Chondrocyte (in vitro differentiated cells): ENCODE measurements around the gene CDK3. TPM values are rescaled to one million over a fixed set of nuclear protein-coding genes. Genes with fewer than 3 reads are reported as not detected.

Experiments used
- DNase-seq: peaks from one replicate; pipeline ENCODE4 v3.0.0; 2021; ENCODE audit warnings: mixed read lengths, low spot score
- H3K27ac Mint-ChIP-seq: one replicate; pipeline ENCODE4 v1.8.0; 2021; ENCODE audit warnings: mild to moderate bottlenecking, moderate library complexity, mixed read lengths; ENCODE audit not compliant: unreplicated experiment
- H3K27me3 Mint-ChIP-seq: 2 replicates; pipeline ENCODE4 v1.8.0; 2021; ENCODE audit warnings: low read depth, mixed read lengths
- H3K36me3 Mint-ChIP-seq: 2 replicates; pipeline ENCODE4 v1.8.0; 2021; ENCODE audit warnings: low read depth, mixed read lengths
- H3K4me1 Mint-ChIP-seq: 2 replicates; pipeline ENCODE4 v1.8.0; 2021; ENCODE audit warnings: low read depth, mild to moderate bottlenecking, mixed read lengths
- H3K4me3 Mint-ChIP-seq: one replicate; pipeline ENCODE4 v1.8.0; 2021; ENCODE audit warnings: mild to moderate bottlenecking, moderate library complexity, mixed read lengths; ENCODE audit not compliant: unreplicated experiment
- H3K9me3 Mint-ChIP-seq: 2 replicates; pipeline ENCODE4 v1.8.0; 2021; ENCODE audit warnings: low read depth, mixed read lengths
- CTCF ChIP-seq: fragments of 200-600 bp; sonication (generic); IDR thresholded peaks from 2 replicates; pipeline ENCODE4 v1.5.0; 2021; ENCODE audit warnings: antibody characterized with exemption, mild to moderate bottlenecking, moderate library complexity
- total RNA-seq: library from RNA; stranded (reverse); gene quantifications from 3 replicates; pipeline ENCODE4 v1.2.1, GENCODE V29; 2021

CDK3 gene
- total RNA-seq, 1 donor from 2014 or later, result 6.3 TPM

DNA sequence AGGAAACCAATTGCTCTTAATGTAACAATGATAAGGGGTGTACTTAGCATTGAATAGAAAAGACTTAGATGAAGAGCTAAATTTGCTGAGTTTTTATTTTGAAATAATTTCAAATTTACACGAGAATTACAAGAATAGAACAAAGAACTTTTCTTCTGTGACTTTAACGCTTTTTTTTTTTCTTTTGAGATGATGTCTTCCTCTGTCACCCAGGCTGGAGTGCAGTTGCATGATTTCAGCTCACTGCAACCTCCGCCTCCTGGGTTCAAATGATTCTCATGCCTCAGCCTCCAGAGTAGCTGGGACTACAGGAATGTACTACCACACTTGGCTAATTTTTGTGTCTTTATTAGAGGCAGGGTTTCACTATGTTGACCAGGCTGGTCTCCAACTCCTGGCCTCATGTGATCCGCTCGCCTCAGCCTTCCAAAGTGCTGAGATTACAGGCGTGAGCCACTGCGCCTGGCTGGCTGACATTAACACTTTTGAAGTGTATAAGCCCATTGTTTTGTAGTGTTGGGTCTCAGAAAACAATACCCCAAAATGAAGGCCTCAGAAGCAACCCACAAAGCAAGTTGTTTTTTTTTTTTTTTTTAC, 19.5 kb upstream of the CDK3 start:
- Mint-ChIP-seq H3K9me3 (no peaks in the 10 kb centered on the region), H3K4me1 (peaks cover 62% of the 10 kb centered on the region), H3K27me3 (no peaks in the 10 kb centered on the region), H3K36me3 (peaks cover 3% of the 10 kb centered on the region), H3K4me3 (peak overlapping the region; percentile 3), H3K27ac (peak overlapping the region; percentile 98)
- peak; percentile 27 for DNase-seq
- no peak for TF ChIP-seq CTCF

DNA sequence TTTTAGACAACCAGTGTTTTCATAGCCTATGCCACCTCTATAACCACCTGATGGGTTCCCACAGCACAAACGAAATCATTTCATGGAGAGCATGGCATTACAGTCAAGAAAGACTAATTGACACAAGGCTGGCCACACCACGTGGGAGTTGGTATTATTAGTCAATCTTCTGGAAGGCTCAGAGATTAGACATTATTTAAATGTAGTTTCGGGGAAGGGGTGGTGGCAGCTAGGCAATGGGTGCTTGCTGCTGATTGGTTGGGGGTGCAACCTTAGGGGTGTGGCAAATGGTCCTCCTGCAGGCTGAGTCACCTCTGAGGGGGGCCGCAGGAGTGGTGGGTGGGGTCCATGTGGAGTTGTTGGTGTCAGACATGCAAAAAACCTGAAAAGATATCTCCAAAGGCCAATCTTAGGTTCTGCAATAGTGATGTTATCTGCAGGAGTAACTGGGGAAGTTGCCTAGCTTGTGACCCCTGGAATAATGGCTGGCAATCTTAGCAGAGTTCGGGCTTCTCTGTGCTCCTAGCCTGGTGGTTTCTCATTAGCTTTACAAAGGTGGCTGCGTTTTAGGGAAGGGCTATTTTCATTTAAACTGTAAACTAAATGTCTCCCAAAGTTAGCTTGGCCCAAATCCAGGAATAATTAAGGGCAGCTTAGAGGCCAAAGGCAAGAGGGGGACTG, 17.0 kb upstream of the CDK3 start:
- TF ChIP-seq CTCF, result no peak
- Mint-ChIP-seq H3K27me3 (no peaks in the 10 kb centered on the region), H3K4me1 (peaks cover 40% of the 10 kb centered on the region), H3K36me3 (peaks cover 3% of the 10 kb centered on the region), H3K27ac (no peak overlapping the region), H3K9me3 (no peaks in the 10 kb centered on the region), H3K4me3 (no peak overlapping the region)
- DNase-seq, result no peak

GRCh38 chr17:75985986-75986385, 14.7 kb upstream of the CDK3 start:
- Mint-ChIP-seq H3K27ac (no peak overlapping the region), H3K4me3 (no peak overlapping the region), H3K4me1 (peaks cover 26% of the 10 kb centered on the region), H3K9me3 (no peaks in the 10 kb centered on the region), H3K36me3 (peaks cover 4% of the 10 kb centered on the region), H3K27me3 (no peaks in the 10 kb centered on the region)
- TF ChIP-seq CTCF, result no peak
- DNase-seq, result no peak

DNA sequence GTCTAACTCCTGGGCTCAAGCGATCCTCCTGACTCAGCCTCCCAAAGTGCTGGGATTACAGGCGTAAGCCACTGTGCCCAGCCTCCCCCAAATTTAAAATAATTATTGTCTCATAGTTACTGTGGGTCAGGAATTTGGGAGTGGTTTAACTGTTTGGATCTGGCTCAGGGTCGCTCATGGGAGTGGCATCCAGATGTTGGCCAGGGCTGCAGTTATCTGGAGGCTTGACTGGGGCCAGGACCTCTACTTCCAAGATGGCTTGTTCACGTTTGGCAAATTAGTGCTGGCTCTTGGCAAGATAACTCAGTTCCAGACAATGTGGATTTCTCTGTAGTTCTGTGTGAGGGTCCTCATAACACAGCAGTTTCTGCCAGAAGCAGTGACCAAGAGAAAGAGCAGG, 13.6 kb upstream of the CDK3 start:
- Mint-ChIP-seq H3K27ac (no peak overlapping the region), H3K9me3 (no peaks in the 10 kb centered on the region), H3K27me3 (no peaks in the 10 kb centered on the region), H3K4me1 (peaks cover 17% of the 10 kb centered on the region), H3K4me3 (no peak overlapping the region), H3K36me3 (peaks cover 11% of the 10 kb centered on the region)
- TF ChIP-seq CTCF, result no peak
- no peak for DNase-seq

DNA sequence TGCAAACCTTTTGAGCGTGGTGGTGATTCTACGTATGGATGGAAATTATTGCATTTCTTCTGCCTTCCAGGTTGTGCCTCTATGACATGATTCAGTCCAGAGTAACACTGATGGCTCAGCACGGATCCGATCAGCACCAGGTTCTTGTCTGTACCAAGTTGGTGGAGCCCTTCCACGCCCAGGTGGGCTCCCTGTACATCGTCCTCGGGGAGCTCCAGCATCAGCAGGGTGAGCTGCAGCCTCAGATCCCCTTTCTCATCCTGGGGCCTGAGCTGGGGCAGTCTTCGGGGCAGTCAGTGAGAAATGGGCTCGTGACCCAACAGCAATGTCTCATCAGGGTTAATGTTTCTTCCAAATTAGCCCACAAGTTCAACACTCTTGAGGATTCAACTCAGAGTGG, 9.3 kb upstream of the CDK3 start:
- Mint-ChIP-seq H3K4me1 (no peaks in the 10 kb centered on the region), H3K27me3 (no peaks in the 10 kb centered on the region), H3K9me3 (no peaks in the 10 kb centered on the region), H3K4me3 (no peak overlapping the region), H3K36me3 (peaks cover 18% of the 10 kb centered on the region), H3K27ac (no peak overlapping the region)
- peak; percentile 65 for DNase-seq
- TF ChIP-seq CTCF, result no peak
